Activated CD4-positive, CD25-positive, alpha-beta regulatory T cell treated with anti-CD3 and anti-CD28 coated beads, Interleukin-2, amount 50 U/mL, for 16 hours (primary cell): Measurements from ENCODE around the gene FAM9C.
"Not testable (repeated sequence)": the region's sequence is repeated elsewhere in the genome, so short reads cannot be mapped to it uniquely, and the experiment has no call there.

ENCODE experiments used
- DNase-seq: peaks from one replicate; pipeline ENCODE4 v3.0.0-alpha.2; 2020; ENCODE audit warnings: low read depth, low spot score

The FAM9C gene

GRCh38 chrX:13076176-13076961 lies 31.9 kb upstream of the FAM9C start:
- no peak for DNase-seq

- DNase-seq = no peak
These were observed 30.2 kb upstream of the FAM9C start for GRCh38 chrX:13074297-13075262.

GRCh38 chrX:13069771-13070416 lies 25.5 kb upstream of the FAM9C start:
- DNase-seq = no peak

- DNase-seq = no peak
These were observed 24.2 kb upstream of the FAM9C start for GRCh38 chrX:13068651-13069050.

- no peak for DNase-seq
These were observed 23.4 kb upstream of the FAM9C start for GRCh38 chrX:13067773-13068172.

GRCh38 chrX:13066391-13066790 lies 22.0 kb upstream of the FAM9C start:
- DNase-seq = no peak

- DNase-seq = no peak
These were observed 20.3 kb upstream of the FAM9C start for GRCh38 chrX:13064599-13065143.

- DNase-seq = not testable (repeated sequence)
These were observed 18.7 kb upstream of the FAM9C start for GRCh38 chrX:13063124-13063523.

- DNase-seq = not testable (repeated sequence)
These were observed 17.9 kb upstream of the FAM9C start for GRCh38 chrX:13062331-13062730.

GRCh38 chrX:13061215-13061708 lies 16.8 kb upstream of the FAM9C start:
- not testable (repeated sequence) for DNase-seq

- no peak for DNase-seq
These were observed 15.4 kb upstream of the FAM9C start for GRCh38 chrX:13059637-13060499.

GRCh38 chrX:13055486-13055885 lies 11.1 kb upstream of the FAM9C start:
- no peak for DNase-seq

GRCh38 chrX:13053171-13053570 lies 8.8 kb upstream of the FAM9C start:
- DNase-seq = no peak

- no peak for DNase-seq
These were observed 7.2 kb upstream of the FAM9C start for GRCh38 chrX:13051529-13052172.

GRCh38 chrX:13051167-13051528 lies 6.7 kb upstream of the FAM9C start:
- no peak for DNase-seq

GRCh38 chrX:13050151-13050550 lies 5.7 kb upstream of the FAM9C start:
- DNase-seq = no peak

GRCh38 chrX:13048280-13048679 lies 3.9 kb upstream of the FAM9C start:
- no peak for DNase-seq

- DNase-seq = no peak
These were observed 3.3 kb upstream of the FAM9C start for GRCh38 chrX:13047759-13048158.

- no peak for DNase-seq
These were observed 1.9 kb upstream of the FAM9C start for GRCh38 chrX:13046141-13046855.

- DNase-seq = no peak
These were observed 482 bp downstream of the FAM9C start for GRCh38 chrX:13043938-13044337.
